Muscle layer of duodenum (tissue), 2 donors: Measurements from ENCODE around the gene CNPPD1.
A peak's percentile ranks its signal among the peaks of the same experiment; 100 is the strongest.

Experiments used
- H3K27ac ChIP-seq: one replicate; pipeline ENCODE4 v1.7.0; 2013; ENCODE audit warnings: mild to moderate bottlenecking, low read length
- H3K27me3 ChIP-seq: one replicate; pipeline ENCODE4 v1.7.0; 2013; ENCODE audit warnings: low read depth, mild to moderate bottlenecking, control low read depth, low read length
- H3K36me3 ChIP-seq, 2 donors: one replicate each; pipeline ENCODE4 v1.7.0; 2013; ENCODE audit warnings: low read length in 2 of 2, control low read depth in 1 of 2, mild to moderate bottlenecking in 1 of 2; ENCODE audit not compliant: insufficient read depth in 2 of 2, control insufficient read depth in 1 of 2
- H3K4me1 ChIP-seq, 2 donors: one replicate each; pipeline ENCODE4 v1.7.0; 2013; ENCODE audit warnings: low read length in 2 of 2, mild to moderate bottlenecking in 2 of 2, control low read depth in 1 of 2, moderate library complexity in 1 of 2; ENCODE audit not compliant: insufficient read depth in 2 of 2, control insufficient read depth in 1 of 2
- H3K4me3 ChIP-seq, 2 donors: one replicate each; pipeline ENCODE4 v1.7.0; 2013; ENCODE audit warnings: low read length in 2 of 2, low read depth in 1 of 2, mild to moderate bottlenecking in 1 of 2
- H3K9me3 ChIP-seq, 2 donors: one replicate each; pipeline ENCODE4 v1.7.0; 2013; ENCODE audit warnings: low read length in 2 of 2, control low read depth in 1 of 2, mild to moderate bottlenecking in 1 of 2; ENCODE audit not compliant: control insufficient read depth in 1 of 2
- donor health status: healthy.

CNPPD1 gene

GRCh38 chr2:219215871-219216534, 39.3 kb upstream of the CNPPD1 start:
- H3K36me3 ChIP-seq: peaks cover 18 to 68% of the 10 kb centered on the region in 2 donors
- H3K27me3 ChIP-seq: no peaks in the 10 kb centered on the region
- H3K27ac ChIP-seq: no peak overlapping the region
- peaks cover 7 to 35% of the 10 kb centered on the region in 2 donors for H3K4me1 ChIP-seq
- no peaks in the 10 kb centered on the region for H3K9me3 ChIP-seq
- H3K4me3 ChIP-seq: no peak overlapping the region

GRCh38 chr2:219214786-219215185, 38.1 kb upstream of the CNPPD1 start:
- Histone ChIP-seq H3K4me1 (peaks cover 7 to 29% of the 10 kb centered on the region in 2 donors), H3K27ac (no peak overlapping the region), H3K27me3 (no peaks in the 10 kb centered on the region), H3K9me3 (no peaks in the 10 kb centered on the region), H3K36me3 (peaks cover 13 to 68% of the 10 kb centered on the region in 2 donors), H3K4me3 (no peak overlapping the region)

- no peaks in the 10 kb centered on the region for H3K27me3 ChIP-seq
- no peak overlapping the region for H3K4me3 ChIP-seq
- no peak overlapping the region for H3K27ac ChIP-seq
- peaks cover 1 to 22% of the 10 kb centered on the region in 2 donors for H3K4me1 ChIP-seq
- H3K9me3 ChIP-seq: no peaks in the 10 kb centered on the region
- H3K36me3 ChIP-seq: peaks cover 15 to 72% of the 10 kb centered on the region in 2 donors
Observed at GRCh38 chr2:219214141-219214540, 37.4 kb upstream of the CNPPD1 start.

GRCh38 chr2:219213486-219214071, 36.9 kb upstream of the CNPPD1 start:
- no peak overlapping the region for H3K27ac ChIP-seq
- peaks cover 20 to 77% of the 10 kb centered on the region in 2 donors for H3K36me3 ChIP-seq
- H3K27me3 ChIP-seq: no peaks in the 10 kb centered on the region
- no peaks in the 10 kb centered on the region for H3K9me3 ChIP-seq
- no peak overlapping the region for H3K4me3 ChIP-seq
- peaks cover 0 to 19% of the 10 kb centered on the region in 2 donors for H3K4me1 ChIP-seq

GRCh38 chr2:219213026-219213415, 36.3 kb upstream of the CNPPD1 start:
- H3K9me3 ChIP-seq: no peaks in the 10 kb centered on the region
- peaks cover 20 to 77% of the 10 kb centered on the region in 2 donors for H3K36me3 ChIP-seq
- H3K27ac ChIP-seq: no peak overlapping the region
- H3K4me3 ChIP-seq: no peak overlapping the region
- peaks cover 3 to 18% of the 10 kb centered on the region in 2 donors for H3K4me1 ChIP-seq
- no peaks in the 10 kb centered on the region for H3K27me3 ChIP-seq

- no peaks in the 10 kb centered on the region for H3K9me3 ChIP-seq
Observed at GRCh38 chr2:219210886-219211362, 34.2 kb upstream of the CNPPD1 start.

GRCh38 chr2:219210196-219210885, 33.6 kb upstream of the CNPPD1 start:
- Histone ChIP-seq H3K4me1 (peaks cover 12 to 15% of the 10 kb centered on the region in 2 donors), H3K27me3 (no peaks in the 10 kb centered on the region), H3K27ac (no peak overlapping the region), H3K9me3 (no peaks in the 10 kb centered on the region), H3K36me3 (peaks cover 15 to 62% of the 10 kb centered on the region in 2 donors), H3K4me3 (no peak overlapping the region)

More at GRCh38 chr2:219210886-219211362, 34.2 kb upstream of the CNPPD1 start:
- Histone ChIP-seq H3K36me3 (peaks cover 15 to 68% of the 10 kb centered on the region in 2 donors), H3K27me3 (no peaks in the 10 kb centered on the region), H3K4me1 (peaks cover 12 to 15% of the 10 kb centered on the region in 2 donors), H3K4me3 (no peak overlapping the region), H3K27ac (no peak overlapping the region)

GRCh38 chr2:219209236-219210195, 32.8 kb upstream of the CNPPD1 start:
- Histone ChIP-seq H3K27me3 (no peaks in the 10 kb centered on the region), H3K4me3 (no peak overlapping the region), H3K4me1 (peaks cover 12 to 15% of the 10 kb centered on the region in 2 donors), H3K36me3 (peaks cover 15 to 56% of the 10 kb centered on the region in 2 donors), H3K9me3 (no peaks in the 10 kb centered on the region), H3K27ac (no peak overlapping the region)

- Histone ChIP-seq H3K27ac (no peak overlapping the region), H3K36me3 (peaks cover 7 to 42% of the 10 kb centered on the region in 2 donors), H3K9me3 (no peaks in the 10 kb centered on the region), H3K4me1 (peaks cover 12 to 15% of the 10 kb centered on the region in 2 donors), H3K4me3 (peak overlapping the region in 1 of 2 donors; percentile 65), H3K27me3 (no peaks in the 10 kb centered on the region)
Observed at GRCh38 chr2:219207884-219208740, 31.4 kb upstream of the CNPPD1 start.
